ENCODE results near the gene PNPLA3.

DNA sequence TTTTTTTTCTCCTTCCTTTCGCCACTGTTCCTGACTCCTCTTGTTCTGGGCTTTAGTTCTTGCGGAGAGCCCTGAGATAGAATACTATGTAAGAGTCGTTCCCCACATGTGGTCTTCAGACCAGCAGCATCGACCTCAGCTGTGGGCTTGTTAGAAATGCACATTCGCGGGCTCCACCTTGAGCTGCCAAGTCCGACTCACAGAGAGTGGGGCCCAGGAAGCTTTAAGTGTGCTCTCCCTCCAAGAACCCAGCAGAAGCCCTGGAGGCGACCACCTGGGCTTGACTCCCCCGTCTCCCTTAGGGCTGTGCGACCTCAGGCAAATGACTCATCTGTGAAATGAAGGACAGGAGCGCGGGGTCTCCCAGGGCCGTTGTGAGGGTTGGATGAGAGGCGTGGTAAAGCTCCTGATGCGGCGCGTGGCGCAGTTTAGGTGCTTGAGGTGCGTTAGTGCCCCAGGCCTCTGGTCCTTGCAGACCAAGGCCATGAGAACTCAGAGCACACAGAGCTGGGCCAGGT is 50.5 kb downstream of the PNPLA3 start:
- no peak for TF ChIP-seq CTCF (IDR thresholded peaks at IDR 0.05)
- TF ChIP-seq POLR2A (IDR thresholded peaks at IDR 0.05): no peak
